Activated CD8-positive, alpha-beta memory T cell treated with anti-CD3 and anti-CD28 coated beads, Interleukin-2, amount 50 U/mL, for 48 hours (primary cell): ENCODE results near the gene TNFRSF6B.

ENCODE experiments used
- DNase-seq: peaks from one replicate; pipeline ENCODE4 v3.0.0-alpha.2; 2020

The TNFRSF6B gene

GRCh38 chr20:63739130-63740069 is 42.9 kb downstream of the TNFRSF6B start, which contains the start of gene SLC2A4RG:
Gene SLC2A4RG (plus strand): TSS chr20:63739776. CDS start chr20:63739913, 137 bp downstream.
- peak; percentile 82 for DNase-seq

GRCh38 chr20:63740070-63740626 is 43.7 kb downstream of the TNFRSF6B start:
- no peak for DNase-seq

GRCh38 chr20:63740627-63741353 is 44.3 kb downstream of the TNFRSF6B start:
- no peak for DNase-seq

- DNase-seq: no peak
These were observed 44.9 kb downstream of the TNFRSF6B start for GRCh38 chr20:63741354-63741675.

GRCh38 chr20:63741676-63742380 is 45.4 kb downstream of the TNFRSF6B start:
- DNase-seq: no peak

GRCh38 chr20:63742381-63743024 is 46.1 kb downstream of the TNFRSF6B start:
- DNase-seq: no peak

- DNase-seq: no peak
These were observed 46.9 kb downstream of the TNFRSF6B start for GRCh38 chr20:63743210-63743970.

- no peak for DNase-seq
These were observed 47.7 kb downstream of the TNFRSF6B start for GRCh38 chr20:63744158-63744557.

GRCh38 chr20:63744574-63745423 is 48.3 kb downstream of the TNFRSF6B start:
- no peak for DNase-seq

GRCh38 chr20:63745424-63745805 is 49.0 kb downstream of the TNFRSF6B start:
- DNase-seq: no peak

- DNase-seq: no peak
These were observed 49.7 kb downstream of the TNFRSF6B start for GRCh38 chr20:63745961-63746731.

GRCh38 chr20:63746751-63747315 is 50.4 kb downstream of the TNFRSF6B start:
- DNase-seq: no peak

GRCh38 chr20:63747622-63748069 is 51.2 kb downstream of the TNFRSF6B start:
- no peak for DNase-seq
